Heart right ventricle (tissue), 16 donors: Measurements from ENCODE around the gene CHAC2. TPM values are rescaled to one million over a fixed set of nuclear protein-coding genes. Genes with fewer than 3 reads are reported as not detected.

Experiments
- ATAC-seq, 8 donors: fragments of 200-7000 bp; cut with Tn5 transposase; one replicate each; pipeline ENCODE4 v1.9.1; 2020; ENCODE audit warnings: mild to moderate bottlenecking in 8 of 8, moderate library complexity in 8 of 8, moderate number of reproducible peaks in 1 of 8
- DNase-seq, 2 donors: peaks; one replicate each; pipeline ENCODE4 v3.0.0-alpha.2; 2020
- H3K27ac ChIP-seq, 10 donors: fragments of 200-600 bp; sonication (generic) in 2 of 10; one replicate each; pipeline versions ENCODE4 v1.5.0 to v1.8.0; 2020 to 2022; ENCODE audit warnings: mild to moderate bottlenecking in 3 of 10
- H3K27me3 ChIP-seq, 7 donors: fragments of 200-600 bp; one replicate each; pipeline ENCODE4 v1.8.0; 2021 to 2022; ENCODE audit warnings: mild to moderate bottlenecking in 2 of 7
- H3K36me3 ChIP-seq, 9 donors: fragments of 200-600 bp; sonication (generic) in 1 of 9; one replicate each; pipeline versions ENCODE4 v1.5.0 to v1.8.0; 2020 to 2022; ENCODE audit warnings: mild to moderate bottlenecking in 2 of 9
- H3K4me1 ChIP-seq, 9 donors: fragments of 200-600 bp; sonication (generic) in 1 of 9; one replicate each; pipeline versions ENCODE4 v1.5.0 to v1.8.0; 2020 to 2022; ENCODE audit warnings: mild to moderate bottlenecking in 4 of 9
- H3K4me3 ChIP-seq, 10 donors: fragments of 200-600 bp; sonication (generic) in 2 of 10; one replicate each; pipeline versions ENCODE4 v1.5.0 to v1.8.0; 2020 to 2022; ENCODE audit warnings: mild to moderate bottlenecking in 7 of 10, moderate library complexity in 2 of 10
- H3K9me3 ChIP-seq, 11 donors: fragments of 200-600 bp in 10 of 11; sonication (generic) in 2 of 11; one replicate each; pipeline versions ENCODE4 v1.5.0 to v1.8.0; 2013 to 2022; ENCODE audit warnings: mild to moderate bottlenecking in 2 of 11, control low read depth in 1 of 11, moderate library complexity in 1 of 11
- CTCF ChIP-seq, 9 donors: fragments of 200-600 bp; sonication (generic) in 2 of 9; IDR thresholded peaks; one replicate each; pipeline versions ENCODE4 v1.5.0 to v1.8.0; 2021 to 2022; ENCODE audit warnings: antibody characterized with exemption in 9 of 9, mild to moderate bottlenecking in 5 of 9, moderate library complexity in 1 of 9
- WGBS, 2 donors: extraction: QIAGEN DNeasy Blood & Tissue Kit; methylation state at CpG; one replicate each; pipeline ENCODE4 v1.1.7; 2013; ENCODE audit warnings: inconsistent platforms in 1 of 2; 5-methylcytosine and 5-hydroxymethylcytosine counted together
- intact Hi-C, 10 donors: fragments of 100-400 bp; cut with DNase I; formaldehyde crosslinking; loops; one replicate each; pipeline versions ENCODE4 v1.11.1 to v1.14.2; 2022
- polyA plus RNA-seq, 2 donors: library from polyadenylated mRNA; stranded (reverse); fragments of 200-250 nt; gene quantifications; one replicate each; pipeline ENCODE4 v1.2.3, GENCODE V29; 2013
- total RNA-seq, 10 donors: library from RNA; stranded (reverse); fragmentation: NEBNext Ultra II Directional in 3 of 10; extraction: Animal tissue kit (Norgen Biotek cat#: 25700) in 3 of 10; gene quantifications; one replicate each; pipeline versions ENCODE4 v1.2.1 to v1.2.4, GENCODE V29; 2021 to 2023
- donor health status: Arrhythmogenic right ventricular cardiomyopathy.
- donor health status: ischemic (EF 13 %, LVEDD 7.1; RV severe dilation, severe dysfunction).
- donor health status: healthy with polysubstance abuse.
- donor health status: DM: no; HTN: yes; CAD: no.
- donor health status: DM: no; HTN: no; CAD: no.
- donor health status: ischemic (EF 25% LVEDD 6.9; RV normal size, moderate dysfunction).
- donor health status: ischemic (EF 25% LVEDD 5.7; RV mildly dilated, moderate dysfunction).
- donor health status: healthy.
- donor health status: DM: yes; HTN: yes; CAD: no.
- donor health status: Ischemic cardiomyopathy.
- donor health status: ischemic (EF 35%, LVEDD 5.7; RV mildly dilated, moderate dysfunction).
- donor health status: nonischemic (EF 11% LVEDD 7.7; RV severe dilation, severe dysfunction).
- donor health status: DM: yes; HTN: yes; CAD: no.
- donor health status: PGD.
- donor health status: ischemic (EF 29% LVEDD 5.4; RV normal size, mild dysfunction).
- donor health status: nonischemic (EF 23%, LVEDD 6.1; RV moderate dilation, normal function).

The CHAC2 gene
- total and polyA plus RNA-seq, 12 donors, result 1.3 to 7.1 (median 2.1) TPM

- H3K4me3 ChIP-seq, result no peak overlapping the region
- no peaks in the 10 kb centered on the region for H3K9me3 ChIP-seq
- no peak for DNase-seq
- no peak for ATAC-seq
- no peaks in the 10 kb centered on the region for H3K4me1 ChIP-seq
- no peak overlapping the region for H3K27ac ChIP-seq
- no peaks in the 10 kb centered on the region for H3K27me3 ChIP-seq
- H3K36me3 ChIP-seq, result peaks cover 0 to 69% (median 25%) of the 10 kb centered on the region in 9 donors
- TF ChIP-seq CTCF (IDR thresholded peaks at IDR 0.05), result no peak
- intact Hi-C loops, result no loop called here
- WGBS, 2 donors, result 87 to 90% methylated on average over 4 of the region's 4 CpGs
Observed at GRCh38 chr2:53819634-53820033, 52.0 kb downstream of the CHAC2 start.

- intact Hi-C loops, result no loop called here
- H3K9me3 ChIP-seq, result no peaks in the 10 kb centered on the region
- WGBS, 2 donors, result 94% methylated on average over 9 of the region's 9 CpGs
- no peak overlapping the region for H3K27ac ChIP-seq
- no peak overlapping the region for H3K4me3 ChIP-seq
- no peak for TF ChIP-seq CTCF (IDR thresholded peaks at IDR 0.05)
- H3K36me3 ChIP-seq, result peaks cover 0 to 65% (median 21%) of the 10 kb centered on the region in 9 donors
- DNase-seq (no peak), ATAC-seq (no peak)
- no peaks in the 10 kb centered on the region for H3K4me1 ChIP-seq
- no peaks in the 10 kb centered on the region for H3K27me3 ChIP-seq
Observed at GRCh38 chr2:53820048-53820447, 52.4 kb downstream of the CHAC2 start.

- Histone ChIP-seq H3K9me3 (no peaks in the 10 kb centered on the region), H3K4me1 (peaks cover 0 to under 1% (median 0%) of the 10 kb centered on the region in 9 donors), H3K4me3 (no peak overlapping the region), H3K27ac (no peak overlapping the region), H3K36me3 (peaks cover 0 to 58% (median 18%) of the 10 kb centered on the region in 9 donors), H3K27me3 (no peaks in the 10 kb centered on the region)
- DNase-seq, result no peak
- whole genome bisulfite sequencing, 2 donors, result 93 to 95% methylated on average over 4 of the region's 4 CpGs
- ATAC-seq, result peak in 1 of 8 donors; percentile 24
- TF ChIP-seq CTCF (IDR thresholded peaks at IDR 0.05), result no peak
- intact Hi-C loops, result no loop called here
Observed at GRCh38 chr2:53820711-53821110, 53.1 kb downstream of the CHAC2 start.

GRCh38 chr2:53821810-53822209 is 54.2 kb downstream of the CHAC2 start:
- no peaks in the 10 kb centered on the region for H3K9me3 ChIP-seq
- DNase-seq (no peak), ATAC-seq (no peak)
- peaks cover 0 to 48% (median 11%) of the 10 kb centered on the region in 9 donors for H3K36me3 ChIP-seq
- no peak overlapping the region for H3K27ac ChIP-seq
- no peak overlapping the region for H3K4me3 ChIP-seq
- WGBS, 2 donors, result 88 to 92% methylated on average over 6 of the region's 6 CpGs
- H3K27me3 ChIP-seq, result no peaks in the 10 kb centered on the region
- intact Hi-C loops, result no loop called here
- peaks cover 0 to 12% (median 9%) of the 10 kb centered on the region in 9 donors for H3K4me1 ChIP-seq
- TF ChIP-seq CTCF (IDR thresholded peaks at IDR 0.05), result no peak
